HCEC 1CT (cell line): ENCODE measurements around the gene CACNG5.

ENCODE experiments used
- DNase-seq: peaks from one replicate; pipeline ENCODE4 v3.0.0-alpha.2; 2017

Gene CACNG5, protein sequence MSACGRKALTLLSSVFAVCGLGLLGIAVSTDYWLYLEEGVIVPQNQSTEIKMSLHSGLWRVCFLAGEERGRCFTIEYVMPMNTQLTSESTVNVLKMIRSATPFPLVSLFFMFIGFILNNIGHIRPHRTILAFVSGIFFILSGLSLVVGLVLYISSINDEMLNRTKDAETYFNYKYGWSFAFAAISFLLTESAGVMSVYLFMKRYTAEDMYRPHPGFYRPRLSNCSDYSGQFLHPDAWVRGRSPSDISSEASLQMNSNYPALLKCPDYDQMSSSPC

GRCh38 chr17:66834919-66835454 lies at the start of gene CACNG5:
CACNG5 (plus strand) TSS chr17:66835117; CDS start chr17:66877333, 42,216 bp downstream.
- no peak for DNase-seq

GRCh38 chr17:66786107-66786506 lies 48.8 kb upstream of the CACNG5 start:
- no peak for DNase-seq

GRCh38 chr17:66787914-66788313 lies 47.0 kb upstream of the CACNG5 start:
- no peak for DNase-seq

GRCh38 chr17:66789093-66789492 lies 45.8 kb upstream of the CACNG5 start:
- no peak for DNase-seq

DNA sequence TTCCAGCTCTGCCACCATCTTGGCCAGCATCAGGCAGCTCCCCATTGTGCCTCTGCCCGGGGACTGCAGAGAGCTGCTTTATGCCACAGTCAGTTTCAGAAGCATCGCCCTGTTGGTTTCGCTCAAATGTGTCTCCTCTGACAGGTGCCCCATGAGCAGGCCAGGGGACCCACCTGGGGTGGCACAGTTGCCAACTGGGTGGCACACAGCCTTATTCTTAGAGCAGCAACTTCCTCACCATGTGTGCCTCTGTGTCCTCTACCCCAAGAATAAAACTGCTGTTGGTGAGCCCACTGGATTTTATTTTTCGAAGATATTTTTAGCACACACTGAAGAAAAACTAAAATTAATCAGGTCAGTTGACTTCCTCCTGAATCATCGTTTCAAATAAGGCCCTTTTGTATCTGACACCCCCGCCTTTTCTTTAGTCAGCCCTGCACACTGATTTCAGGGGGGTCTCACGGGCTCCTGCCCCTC lies 44.9 kb upstream of the CACNG5 start:
- no peak for DNase-seq

DNA sequence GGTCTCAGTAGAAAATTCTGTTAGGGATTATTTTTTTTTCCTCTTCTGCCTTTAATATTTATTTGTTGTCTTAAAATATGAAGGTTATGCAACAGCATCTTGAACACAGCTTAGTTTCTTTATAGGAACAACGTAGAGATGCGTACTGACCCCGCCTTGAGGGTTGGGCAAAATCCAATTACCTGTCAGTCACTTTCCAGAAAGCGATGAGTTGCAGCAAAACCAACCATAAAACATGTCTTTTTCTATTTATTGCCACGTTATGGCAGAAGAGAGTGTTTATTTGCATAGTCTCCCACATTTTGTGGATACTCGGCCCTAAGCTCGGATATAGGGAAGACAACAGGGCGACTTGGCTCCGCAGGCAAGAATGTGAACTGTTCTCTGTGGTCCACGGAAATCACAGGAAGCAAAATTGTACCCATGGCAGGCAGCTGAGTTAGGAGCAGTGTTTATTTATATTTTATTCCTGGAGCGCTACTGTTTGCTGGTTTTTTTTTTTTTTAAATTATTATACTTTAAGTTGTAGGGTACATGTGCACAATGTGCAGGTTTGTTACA lies 44.3 kb upstream of the CACNG5 start:
- DNase-seq, result no peak

- no peak for DNase-seq
Observed at GRCh38 chr17:66791347-66791746, 43.6 kb upstream of the CACNG5 start.

GRCh38 chr17:66793814-66794213 lies 41.1 kb upstream of the CACNG5 start:
- no peak for DNase-seq

DNA sequence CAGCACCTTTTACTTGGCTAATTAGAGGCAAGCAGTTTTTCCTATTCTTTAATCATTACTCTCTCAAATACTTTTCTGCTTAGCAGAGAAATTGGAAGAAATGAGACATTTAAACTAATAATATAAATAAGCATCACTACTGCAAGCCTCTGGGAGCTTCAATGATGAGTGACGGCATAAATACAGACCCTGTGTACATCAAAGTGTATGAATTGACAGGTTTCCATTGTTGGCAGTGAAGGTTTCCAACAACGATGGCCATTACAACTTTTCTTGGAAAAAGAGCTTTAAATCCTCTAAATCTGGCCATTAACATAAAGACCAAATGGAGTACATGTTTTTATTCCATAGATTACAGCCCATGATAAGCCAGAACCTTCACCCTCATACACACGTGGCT lies 39.4 kb upstream of the CACNG5 start:
- no peak for DNase-seq

GRCh38 chr17:66799849-66800537 lies 34.9 kb upstream of the CACNG5 start:
- no peak for DNase-seq

- DNase-seq, result no peak
Observed at GRCh38 chr17:66803474-66803951, 31.4 kb upstream of the CACNG5 start.

GRCh38 chr17:66805567-66805966 lies 29.4 kb upstream of the CACNG5 start:
- no peak for DNase-seq

DNA sequence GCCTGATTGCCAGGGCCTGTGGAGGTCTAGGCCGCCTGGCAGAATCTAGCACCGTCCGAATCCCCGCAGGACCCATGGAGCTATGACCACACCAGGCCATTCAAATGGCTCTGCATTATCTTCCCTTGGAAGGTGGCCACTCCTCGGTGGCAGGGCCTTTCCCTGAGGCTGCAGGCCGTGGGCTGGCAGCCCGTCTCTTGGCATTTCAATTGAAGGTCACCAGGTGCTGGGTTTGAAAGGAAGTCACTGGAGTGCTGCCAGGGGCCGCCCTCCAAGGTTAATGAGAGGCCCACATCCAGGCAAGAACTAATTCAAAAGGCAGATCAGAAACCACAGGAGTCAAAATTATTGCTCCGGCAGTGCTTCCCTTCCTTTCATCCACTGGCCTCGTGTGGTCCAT lies 27.7 kb upstream of the CACNG5 start:
- DNase-seq, result no peak

GRCh38 chr17:66809408-66809807 lies 25.5 kb upstream of the CACNG5 start:
- no peak for DNase-seq

- no peak for DNase-seq
Observed at GRCh38 chr17:66810951-66811682, 23.8 kb upstream of the CACNG5 start.

DNA sequence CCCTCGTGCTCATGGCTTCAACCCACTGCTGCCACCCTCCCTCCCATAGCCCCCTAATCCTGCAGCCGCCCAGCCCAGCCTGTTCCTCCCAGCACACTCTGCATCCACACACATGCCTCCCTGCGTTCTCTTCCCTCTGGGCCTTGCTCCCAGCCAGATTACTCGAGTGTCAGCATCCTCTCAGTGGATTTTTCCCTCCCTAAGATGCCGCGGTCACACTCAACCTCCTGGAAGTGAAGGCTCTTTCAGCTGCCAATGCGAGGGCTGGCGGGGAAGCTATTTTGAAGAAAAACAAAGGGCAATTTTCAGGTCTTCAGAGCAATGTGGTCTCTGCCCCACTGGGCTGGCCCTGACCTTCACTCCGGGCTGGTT lies 23.2 kb upstream of the CACNG5 start:
- DNase-seq, result no peak

DNA sequence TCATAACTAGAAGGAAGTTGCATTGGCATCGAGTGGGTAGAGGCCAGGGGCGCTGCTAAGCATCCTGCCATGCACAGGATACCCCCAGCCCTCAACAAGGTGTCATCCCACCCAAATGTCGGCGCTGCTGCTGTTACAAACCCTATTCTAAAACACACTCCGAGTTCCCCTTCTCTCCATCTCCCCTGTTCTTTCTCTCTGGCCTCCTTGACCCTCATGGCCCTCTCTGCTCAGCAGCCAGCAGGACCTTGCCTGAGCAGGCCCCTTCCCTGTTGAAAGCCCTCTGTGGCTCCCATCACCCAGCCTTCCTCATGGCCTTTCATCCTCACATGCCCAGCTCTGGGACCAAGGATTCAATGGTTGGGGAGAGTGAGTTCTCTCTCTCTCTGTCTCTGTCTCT lies 22.3 kb upstream of the CACNG5 start:
- DNase-seq, result no peak

DNA sequence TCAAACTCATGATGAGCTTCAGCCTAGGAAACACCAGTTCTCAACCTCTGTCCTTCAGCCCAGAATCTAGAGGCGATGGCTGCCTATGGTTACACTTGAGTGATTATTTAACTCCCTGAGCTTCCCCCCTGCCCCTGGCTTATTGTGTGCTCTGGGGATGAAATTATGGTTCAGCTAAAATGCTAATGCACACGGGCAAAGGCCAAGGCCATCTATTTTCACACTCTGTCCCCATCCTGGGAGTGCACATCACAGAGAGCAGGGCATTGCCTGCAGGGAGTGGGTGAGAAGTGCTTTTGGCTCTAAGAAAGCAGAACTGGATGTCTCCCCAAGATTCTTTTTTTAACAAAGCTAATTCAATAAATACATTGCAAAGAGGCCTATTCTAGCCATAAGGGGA lies 21.6 kb upstream of the CACNG5 start:
- no peak for DNase-seq

GRCh38 chr17:66814026-66814425 lies 20.9 kb upstream of the CACNG5 start:
- no peak for DNase-seq

- DNase-seq, result no peak
Observed at GRCh38 chr17:66814570-66814969, 20.3 kb upstream of the CACNG5 start.

- DNase-seq, result no peak
Observed at GRCh38 chr17:66817750-66818149, 17.2 kb upstream of the CACNG5 start.

GRCh38 chr17:66819466-66819865 lies 15.5 kb upstream of the CACNG5 start:
- DNase-seq, result no peak

DNA sequence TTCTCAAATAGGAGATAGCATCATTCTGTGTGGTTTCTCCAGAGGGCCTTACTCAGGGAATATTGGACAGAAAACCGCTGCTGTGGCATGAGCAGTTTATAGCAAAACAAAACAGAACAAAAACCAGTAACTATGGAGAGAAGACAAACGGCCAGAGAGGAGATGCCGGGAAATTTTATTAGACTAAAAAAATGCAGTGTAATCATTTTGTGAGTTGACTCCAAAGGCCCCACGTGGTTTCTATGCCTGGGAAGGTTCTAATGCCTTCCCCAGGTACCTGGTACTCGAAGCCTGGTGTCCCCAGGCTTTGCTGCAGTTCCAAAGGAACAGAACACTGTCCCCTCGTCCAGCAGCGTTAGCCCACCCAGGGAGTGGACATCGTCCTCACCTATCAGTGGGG lies 12.9 kb upstream of the CACNG5 start:
- DNase-seq, result no peak
